MCF 10A (cell line): Measurements from ENCODE around the gene PAFAH1B2. TPM values are rescaled to one million over a fixed set of nuclear protein-coding genes. Genes with fewer than 3 reads are reported as not detected.

Experiments
- BruUV-seq: library from RNA; stranded (reverse); fragments of 400-500 nt; replicated peaks from 2 replicates; lab custom pipeline; 2021; lab: Mats Ljungman, UMichigan
- CTCF ChIA-PET: fragments of 300-600 bp; sonication (Branson Sonifier 250); formaldehyde crosslinking; extraction: SDS; loops from one replicate; lab custom pipeline; 2021; ENCODE audit warnings: antibody characterized with exemption, inconsistent platforms; lab: Yijun Ruan, JAX
- POLR2A ChIA-PET: fragments of 300-600, 350-650 bp; sonication (Branson Sonifier 250); formaldehyde crosslinking; extraction: SDS; loops from one replicate; lab custom pipeline; 2020; ENCODE audit warnings: antibody characterized with exemption, inconsistent platforms; lab: Yijun Ruan, JAX
- DNase-seq: peaks from one replicate; pipeline ENCODE4 v3.0.0-alpha.2; 2018; ENCODE audit not compliant: unreplicated experiment
- H3K27ac Mint-ChIP-seq: one replicate; pipeline ENCODE4 v1.8.0; 2022; ENCODE audit warnings: mild to moderate bottlenecking, low read depth, mixed read lengths; ENCODE audit not compliant: unreplicated experiment
- H3K27me3 Mint-ChIP-seq: one replicate; pipeline ENCODE4 v1.8.0; 2022; ENCODE audit warnings: mixed read lengths; ENCODE audit not compliant: insufficient read depth, unreplicated experiment
- H3K36me3 Mint-ChIP-seq: one replicate; pipeline ENCODE4 v1.8.0; 2022; ENCODE audit warnings: mild to moderate bottlenecking, moderate library complexity, mixed read lengths; ENCODE audit not compliant: insufficient read depth, unreplicated experiment
- H3K4me1 Mint-ChIP-seq: one replicate; pipeline ENCODE4 v1.8.0; 2022; ENCODE audit warnings: mixed read lengths; ENCODE audit not compliant: insufficient read depth, unreplicated experiment
- H3K4me3 Mint-ChIP-seq: one replicate; pipeline ENCODE4 v1.8.0; 2022; ENCODE audit warnings: mild to moderate bottlenecking, moderate library complexity, mixed read lengths; ENCODE audit not compliant: unreplicated experiment
- H3K9me3 Mint-ChIP-seq: one replicate; pipeline ENCODE4 v1.8.0; 2022; ENCODE audit warnings: mixed read lengths; ENCODE audit not compliant: unreplicated experiment
- CTCF ChIP-seq: fragments of 200-600 bp; IDR thresholded peaks from one replicate; pipeline ENCODE4 v1.8.0; 2022; ENCODE audit warnings: antibody characterized with exemption, mild to moderate bottlenecking; ENCODE audit not compliant: unreplicated experiment
- intact Hi-C: fragments of 100-400 bp; cut with micrococcal nuclease; formaldehyde crosslinking; loops from 2 replicates; pipeline ENCODE4 v1.14.1; 2022
- total RNA-seq: library from RNA; stranded (reverse); gene quantifications from 2 replicates; pipeline ENCODE4 v1.2.3, GENCODE V29; 2022

PAFAH1B2 gene
- total RNA-seq, 1 experiment from 2014 or later: 146 TPM

GRCh38 chr11:117154468-117154867 lies 10.4 kb downstream of the PAFAH1B2 start:
- Mint-ChIP-seq H3K36me3 (peaks cover 83% of the 10 kb centered on the region), H3K9me3 (no peaks in the 10 kb centered on the region), H3K4me1 (no peaks in the 10 kb centered on the region), H3K4me3 (no peak overlapping the region), H3K27ac (no peak overlapping the region), H3K27me3 (no peaks in the 10 kb centered on the region)
- TF ChIP-seq CTCF: no peak
- POLR2A ChIA-PET: interaction anchor here (3.9 kb wide), 1 partner anchor 10 kb away, joined by 27 read pairs; the partner anchor contains the start of gene PAFAH1B2
- no peak for DNase-seq
- BruUV-seq: no TSS peak
- intact Hi-C loops: no loop called here
- CTCF ChIA-PET: interaction anchor here (1.9 kb wide), 1 partner anchor 8 kb away, joined by 4 read pairs; no protein-coding TSS in a partner anchor

DNA sequence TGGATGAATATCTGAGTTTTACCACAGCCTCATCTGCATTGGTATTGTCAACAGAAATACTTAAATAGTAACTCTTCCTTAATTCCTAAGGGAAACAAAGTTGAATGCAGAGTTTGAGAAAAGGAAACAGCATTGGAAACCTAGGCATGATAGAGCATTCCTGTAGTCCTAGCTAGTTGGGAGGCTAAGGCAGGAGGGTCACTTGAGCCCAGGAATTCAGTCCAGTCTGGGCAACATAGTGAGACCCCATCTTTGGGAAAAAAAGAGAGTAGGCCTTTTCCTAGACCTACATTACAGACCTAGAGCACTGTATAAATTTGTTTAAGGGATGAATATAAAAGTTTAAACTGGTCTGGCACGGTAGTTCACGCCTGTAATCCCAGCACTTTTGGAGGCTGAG lies 13.4 kb downstream of the PAFAH1B2 start:
- Mint-ChIP-seq H3K4me1 (no peaks in the 10 kb centered on the region), H3K4me3 (no peak overlapping the region), H3K9me3 (no peaks in the 10 kb centered on the region), H3K36me3 (peaks cover 87% of the 10 kb centered on the region), H3K27ac (no peak overlapping the region), H3K27me3 (no peaks in the 10 kb centered on the region)
- intact Hi-C loops: no loop called here
- ChIA-PET POLR2A (interaction anchor here (1.2 to 3.9 kb wide), 2 partner anchors 13 to 16 kb away, joined by 4 to 27 read pairs; partner anchors contain the start of gene PAFAH1B2), CTCF (interaction anchor here (1.5 kb wide), 1 partner anchor 70 kb away, joined by 7 read pairs; no protein-coding TSS in a partner anchor)
- no TSS peak for BruUV-seq
- DNase-seq: no peak
- no peak for TF ChIP-seq CTCF

GRCh38 chr11:117159892-117160291 lies 15.8 kb downstream of the PAFAH1B2 start:
- Mint-ChIP-seq H3K27me3 (no peaks in the 10 kb centered on the region), H3K27ac (no peak overlapping the region), H3K4me1 (no peaks in the 10 kb centered on the region), H3K36me3 (peaks cover 92% of the 10 kb centered on the region), H3K4me3 (no peak overlapping the region), H3K9me3 (no peaks in the 10 kb centered on the region)
- CTCF ChIA-PET: interaction anchor here (0.6 to 1.2 kb wide), 2 partner anchors 12 to 61 kb away, joined by 3 to 4 read pairs; no protein-coding TSS in a partner anchor
- POLR2A ChIA-PET: interaction anchor here (0.6 to 2.7 kb wide), 3 partner anchors 16 to 217 kb away, joined by 3 to 18 read pairs (median 10); partner anchors contain the start of genes PAFAH1B2 and SIDT2
- no TSS peak for BruUV-seq
- intact Hi-C loops: no loop called here
- TF ChIP-seq CTCF: no peak
- no peak for DNase-seq

- intact Hi-C loops: no loop called here
- DNase-seq: no peak
- CTCF ChIA-PET: interaction anchor here (1.1 to 1.5 kb wide), 3 partner anchors 13 to 55 kb away, joined by 4 read pairs; no protein-coding TSS in a partner anchor
- no peaks in the 10 kb centered on the region for H3K9me3 Mint-ChIP-seq
- H3K4me1 Mint-ChIP-seq: peaks cover 6% of the 10 kb centered on the region
- BruUV-seq: no TSS peak
- peaks cover 92% of the 10 kb centered on the region for H3K36me3 Mint-ChIP-seq
- no peaks in the 10 kb centered on the region for H3K27me3 Mint-ChIP-seq
- no peak for TF ChIP-seq CTCF
- H3K4me3 Mint-ChIP-seq: no peak overlapping the region
- H3K27ac Mint-ChIP-seq: no peak overlapping the region
- POLR2A ChIA-PET: interaction anchor here (0.9 to 2.7 kb wide), 3 partner anchors 15 to 18 kb away, joined by 3 to 18 read pairs (median 10); partner anchors contain the start of genes PAFAH1B2 and SIDT2
Observed at GRCh38 chr11:117160826-117161225, 16.7 kb downstream of the PAFAH1B2 start.
